SK-N-SH treated with all-trans-retinoic acid at 6 μM for 48 hours (cell line): Measurements from ENCODE around the gene RFC5.
"Not testable (repeated sequence)": the region's sequence is repeated elsewhere in the genome, so short reads cannot be mapped to it uniquely, and the experiment has no call there.

Experiments
- RARB ChIP-seq: fragments of 250-450 bp; sonication (Bioruptor Pico); IDR thresholded peaks from 2 replicates; pipeline ENCODE4 v1.8.0; 2021; ENCODE audit warnings: mild to moderate bottlenecking, moderate library complexity
- TOX ChIP-seq: fragments of 250-450 bp; sonication (Bioruptor Pico); IDR thresholded peaks from 2 replicates; pipeline ENCODE4 v1.8.0; 2021; ENCODE audit warnings: mild to moderate bottlenecking, moderate library complexity, borderline replicate concordance

DNA sequence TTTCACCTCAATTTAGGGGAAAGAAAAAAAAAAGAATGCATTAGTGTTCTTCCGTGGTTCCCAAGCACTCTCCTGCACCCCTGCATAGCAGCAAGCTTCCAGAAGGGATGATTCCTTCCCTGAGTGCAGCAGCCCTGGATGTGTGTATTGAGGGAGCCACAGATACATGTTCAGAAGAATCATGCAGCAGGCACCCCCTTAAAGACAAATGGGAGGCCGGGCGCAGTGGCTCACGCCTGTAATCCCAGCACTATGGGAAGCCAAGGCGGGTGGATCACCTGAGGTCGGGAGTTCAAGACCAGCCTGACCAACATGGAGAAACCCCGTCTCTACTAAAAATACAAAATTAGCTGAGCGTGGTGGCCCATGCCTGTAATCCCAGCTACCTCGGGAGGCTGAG is 65.0 kb downstream of the RFC5 start:
- TF ChIP-seq RARB, TOX (CRISPR knock-in tag): not testable (repeated sequence)
